Measurements from ENCODE around the gene PDSS2. TPM values are rescaled to one million over a fixed set of nuclear protein-coding genes. Genes with fewer than 3 reads are reported as not detected.

The PDSS2 gene
- total RNA-seq, 1 experiment from 2014 or later = 10.2 TPM

DNA sequence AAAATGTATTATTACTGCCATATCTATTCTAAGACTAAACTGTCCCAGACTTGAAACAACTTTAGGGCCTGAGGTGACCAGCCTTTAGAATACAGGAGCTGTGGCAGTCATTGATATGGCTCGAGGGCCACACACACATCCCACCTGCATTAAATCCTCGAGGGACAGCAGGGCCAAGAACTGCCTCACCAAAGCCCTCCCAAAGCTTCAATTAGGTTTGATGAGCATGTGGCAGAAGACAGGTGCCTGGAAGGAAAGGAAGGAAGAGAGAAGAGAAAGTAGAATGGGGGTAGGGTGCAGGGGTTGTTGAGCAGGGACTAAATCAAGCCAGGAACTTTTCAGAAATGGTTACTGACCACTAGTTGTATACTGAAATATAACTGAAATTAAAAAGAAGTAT is 115.0 kb downstream of the PDSS2 start:
- Mint-ChIP-seq H3K4me3 (ENCODE audit: unreplicated experiment) (no peak overlapping the region), H3K36me3 (ENCODE audit: insufficient read depth, unreplicated experiment) (no peaks in the 10 kb centered on the region), H3K4me1 (ENCODE audit: insufficient read depth, unreplicated experiment) (peaks cover 8% of the 10 kb centered on the region), H3K27me3 (ENCODE audit: insufficient read depth, unreplicated experiment) (no peaks in the 10 kb centered on the region), H3K9me3 (ENCODE audit: unreplicated experiment) (no peaks in the 10 kb centered on the region), H3K27ac (ENCODE audit: low read depth, unreplicated experiment) (no peak overlapping the region)
- CTCF ChIA-PET = no interaction called here
- no peak for DNase-seq (ENCODE audit: unreplicated experiment)
- POLR2A ChIA-PET = interaction anchor here (0.8 kb wide), 1 partner anchor 133 kb away, joined by 3 read pairs; no protein-coding TSS in a partner anchor
- TF ChIP-seq, protein P1, sequence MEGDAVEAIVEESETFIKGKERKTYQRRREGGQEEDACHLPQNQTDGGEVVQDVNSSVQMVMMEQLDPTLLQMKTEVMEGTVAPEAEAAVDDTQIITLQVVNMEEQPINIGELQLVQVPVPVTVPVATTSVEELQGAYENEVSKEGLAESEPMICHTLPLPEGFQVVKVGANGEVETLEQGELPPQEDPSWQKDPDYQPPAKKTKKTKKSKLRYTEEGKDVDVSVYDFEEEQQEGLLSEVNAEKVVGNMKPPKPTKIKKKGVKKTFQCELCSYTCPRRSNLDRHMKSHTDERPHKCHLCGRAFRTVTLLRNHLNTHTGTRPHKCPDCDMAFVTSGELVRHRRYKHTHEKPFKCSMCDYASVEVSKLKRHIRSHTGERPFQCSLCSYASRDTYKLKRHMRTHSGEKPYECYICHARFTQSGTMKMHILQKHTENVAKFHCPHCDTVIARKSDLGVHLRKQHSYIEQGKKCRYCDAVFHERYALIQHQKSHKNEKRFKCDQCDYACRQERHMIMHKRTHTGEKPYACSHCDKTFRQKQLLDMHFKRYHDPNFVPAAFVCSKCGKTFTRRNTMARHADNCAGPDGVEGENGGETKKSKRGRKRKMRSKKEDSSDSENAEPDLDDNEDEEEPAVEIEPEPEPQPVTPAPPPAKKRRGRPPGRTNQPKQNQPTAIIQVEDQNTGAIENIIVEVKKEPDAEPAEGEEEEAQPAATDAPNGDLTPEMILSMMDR (IDR thresholded peaks at IDR 0.05; ENCODE audit: unreplicated experiment) = no peak
- intact Hi-C loops (cut with micrococcal nuclease) = no loop called here
- no TSS peak for BruUV-seq (replicated peaks)

DNA sequence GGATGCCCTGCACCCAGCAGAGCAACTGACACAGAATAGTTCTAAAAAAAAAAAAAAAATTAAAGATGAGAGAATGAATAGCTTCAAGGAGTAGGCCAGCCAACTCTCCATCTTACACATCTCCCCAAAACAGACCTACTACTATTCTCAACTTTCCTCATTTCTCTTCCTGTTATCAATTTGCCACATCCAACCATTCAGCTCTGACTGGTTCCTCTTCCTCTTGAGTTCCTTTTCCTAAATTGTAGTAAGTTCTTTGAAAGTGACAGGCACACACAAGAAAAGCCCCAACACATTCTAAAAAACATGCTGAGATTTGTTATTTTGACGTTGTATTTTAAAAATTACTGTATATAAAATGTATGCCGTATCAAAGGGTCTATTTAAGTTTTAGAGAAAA is 117.2 kb downstream of the PDSS2 start:
- POLR2A ChIA-PET = no interaction called here
- Mint-ChIP-seq H3K36me3 (ENCODE audit: insufficient read depth, unreplicated experiment) (no peaks in the 10 kb centered on the region), H3K27ac (ENCODE audit: low read depth, unreplicated experiment) (no peak overlapping the region), H3K4me1 (ENCODE audit: insufficient read depth, unreplicated experiment) (peaks cover 8% of the 10 kb centered on the region), H3K27me3 (ENCODE audit: insufficient read depth, unreplicated experiment) (no peaks in the 10 kb centered on the region), H3K9me3 (ENCODE audit: unreplicated experiment) (no peaks in the 10 kb centered on the region), H3K4me3 (ENCODE audit: unreplicated experiment) (no peak overlapping the region)
- no peak for DNase-seq (ENCODE audit: unreplicated experiment)
- CTCF ChIA-PET = interaction anchor here (0.6 to 2.4 kb wide), 5 partner anchors 9 to 189 kb away, joined by 3 to 5 read pairs (median 4); no protein-coding TSS in a partner anchor
- TF ChIP-seq, protein P1 (IDR thresholded peaks at IDR 0.05; ENCODE audit: unreplicated experiment) = no peak
- intact Hi-C loops (cut with micrococcal nuclease) = no loop called here
- BruUV-seq (replicated peaks) = no TSS peak

DNA sequence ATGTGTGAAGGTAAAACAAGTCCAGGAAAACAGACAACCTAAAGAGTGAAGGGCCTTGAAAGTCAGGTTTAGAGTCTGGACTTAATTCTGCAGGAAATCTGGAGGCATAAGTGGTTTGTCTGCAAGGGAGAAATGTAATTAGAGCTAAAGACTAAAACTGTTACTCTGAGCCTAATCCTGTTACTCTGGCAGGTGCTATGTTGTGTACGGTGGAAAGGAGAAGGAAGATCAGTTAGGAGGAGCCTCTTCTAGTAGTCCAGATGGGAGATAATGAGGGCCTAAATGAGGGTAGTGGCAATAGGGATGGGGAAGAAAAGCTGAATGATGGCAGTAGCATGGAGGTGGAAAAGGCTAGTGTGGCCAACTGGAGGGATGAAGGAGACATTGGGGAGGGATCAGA is 118.5 kb downstream of the PDSS2 start:
- Mint-ChIP-seq H3K36me3 (ENCODE audit: insufficient read depth, unreplicated experiment) (no peaks in the 10 kb centered on the region), H3K4me3 (ENCODE audit: unreplicated experiment) (no peak overlapping the region)
- CTCF ChIA-PET = interaction anchor here (1.4 to 2.4 kb wide), 2 partner anchors 23 to 155 kb away, joined by 4 to 5 read pairs; no protein-coding TSS in a partner anchor

DNA sequence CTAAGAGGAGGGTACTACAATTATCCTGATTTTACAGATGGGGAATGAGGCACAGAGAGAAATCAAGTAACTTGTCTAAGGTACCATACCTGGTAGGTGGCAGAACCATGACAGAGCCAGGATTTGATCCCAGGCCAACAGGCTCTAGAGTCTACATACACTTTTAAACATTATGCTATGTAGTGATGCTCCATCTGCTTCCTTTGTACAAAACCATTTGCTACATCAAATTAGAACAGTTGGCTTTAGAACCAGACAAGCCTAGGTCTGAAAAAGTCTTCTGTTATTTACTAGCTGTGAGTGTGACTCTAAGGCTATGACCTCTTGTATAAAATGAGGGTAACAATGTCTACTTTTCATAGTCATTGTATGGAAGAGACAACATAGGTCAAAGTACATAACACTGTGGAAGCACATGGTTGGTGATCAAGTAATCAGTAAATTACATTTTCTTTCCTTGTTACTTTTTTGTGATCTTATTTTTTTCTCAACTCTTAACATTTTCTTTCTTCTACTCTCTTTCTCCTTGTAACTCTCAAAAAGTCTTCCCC is 122.1 kb downstream of the PDSS2 start:
- TF ChIP-seq, protein P1 (IDR thresholded peaks at IDR 0.05; ENCODE audit: unreplicated experiment) = no peak
- no peaks in the 10 kb centered on the region for H3K9me3 Mint-ChIP-seq (ENCODE audit: unreplicated experiment)
- H3K27me3 Mint-ChIP-seq (ENCODE audit: insufficient read depth, unreplicated experiment) = no peaks in the 10 kb centered on the region
- no TSS peak for BruUV-seq (replicated peaks)
- POLR2A ChIA-PET = interaction anchor here (0.6 kb wide), 1 partner anchor 502 kb away, joined by 3 read pairs; no protein-coding TSS in a partner anchor
- no peak overlapping the region for H3K4me3 Mint-ChIP-seq (ENCODE audit: unreplicated experiment)
- DNase-seq (ENCODE audit: unreplicated experiment) = no peak
- CTCF ChIA-PET = interaction anchor here (0.6 to 1.2 kb wide), 2 partner anchors 12 to 19 kb away, joined by 3 to 6 read pairs; no protein-coding TSS in a partner anchor
- no peaks in the 10 kb centered on the region for H3K36me3 Mint-ChIP-seq (ENCODE audit: insufficient read depth, unreplicated experiment)
- peak overlapping the region; percentile 33 for H3K27ac Mint-ChIP-seq (ENCODE audit: low read depth, unreplicated experiment)
- intact Hi-C loops (cut with micrococcal nuclease) = no loop called here
- no peaks in the 10 kb centered on the region for H3K4me1 Mint-ChIP-seq (ENCODE audit: insufficient read depth, unreplicated experiment)

More for the DNA sequence above, 118.5 kb downstream of the PDSS2 start:
- intact Hi-C loops (cut with micrococcal nuclease) = no loop called here
- TF ChIP-seq, protein P1 (IDR thresholded peaks at IDR 0.05; ENCODE audit: unreplicated experiment) = no peak
- no peaks in the 10 kb centered on the region for H3K27me3 Mint-ChIP-seq (ENCODE audit: insufficient read depth, unreplicated experiment)
- BruUV-seq (replicated peaks) = no TSS peak
- no peaks in the 10 kb centered on the region for H3K9me3 Mint-ChIP-seq (ENCODE audit: unreplicated experiment)
- no peak overlapping the region for H3K27ac Mint-ChIP-seq (ENCODE audit: low read depth, unreplicated experiment)
- peaks cover 8% of the 10 kb centered on the region for H3K4me1 Mint-ChIP-seq (ENCODE audit: insufficient read depth, unreplicated experiment)
- DNase-seq (ENCODE audit: unreplicated experiment) = no peak
- POLR2A ChIA-PET = no interaction called here
